A673 (cell line): Measurements from ENCODE around the gene ZC3H18.

ENCODE experiments used
- CTCF ChIP-seq: fragments of 300-800, 200-600 bp; sonication (generic); conservative IDR thresholded peaks from 2 replicates; pipeline ENCODE4 v1.5.1; 2017; ENCODE audit warnings: low read depth, mild to moderate bottlenecking, antibody characterized with exemption, low read length, moderate library complexity, mixed read lengths
- EZH2 ChIP-seq: fragments of 200-600 bp; sonication (generic); IDR thresholded peaks from 2 replicates; pipeline ENCODE4 v1.6.1; 2017; ENCODE audit warnings: borderline replicate concordance, low read depth, mild to moderate bottlenecking, mixed read lengths, antibody characterized with exemption, low read length; ENCODE audit not compliant: poor library complexity, severe bottlenecking

DNA sequence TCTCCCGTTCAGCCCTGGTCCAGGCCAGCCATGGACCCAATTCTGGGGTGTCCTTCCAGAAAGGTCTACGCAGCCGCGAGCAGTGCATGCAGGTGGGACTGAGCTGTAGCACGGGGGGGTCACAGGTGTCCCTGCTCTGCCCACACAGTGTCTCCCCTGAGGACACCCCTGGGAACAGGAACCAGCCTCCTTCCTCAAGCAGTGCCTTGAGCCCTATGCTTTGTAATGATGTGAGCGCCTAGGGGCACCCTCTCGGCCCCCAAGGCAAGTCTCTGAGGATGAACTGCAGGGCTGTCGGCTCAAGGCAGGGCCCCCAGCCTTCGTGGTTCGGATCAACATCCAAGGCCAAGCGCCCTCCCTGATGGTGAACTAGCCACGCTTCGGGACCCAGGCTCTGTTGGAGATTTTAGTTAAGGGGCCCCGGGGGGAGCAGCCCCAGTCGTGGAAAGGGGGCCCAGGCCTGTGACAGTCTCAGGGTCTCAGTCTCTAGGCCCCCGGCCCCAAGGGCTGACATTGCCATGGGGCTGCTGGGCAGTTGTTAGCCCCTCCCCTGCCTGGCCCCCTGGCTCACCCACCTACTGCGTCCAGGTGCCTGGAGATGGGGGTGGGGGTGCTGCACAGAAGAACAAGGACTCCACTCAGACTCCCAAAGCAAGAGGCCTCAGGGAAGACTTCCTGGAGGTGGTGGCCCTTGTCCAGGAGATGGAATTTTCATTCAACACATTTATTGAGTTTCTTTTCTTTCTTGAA is 70.5 kb downstream of the ZC3H18 start:
- TF ChIP-seq CTCF, result no peak
- TF ChIP-seq EZH2, result no peak
